ENCODE results near the gene PGAP3. TPM values are rescaled to one million over a fixed set of nuclear protein-coding genes. Genes with fewer than 3 reads are reported as not detected.

The PGAP3 gene
- total RNA-seq, 1 experiment from 2014 or later, result 5.9 TPM

GRCh38 chr17:39719563-39720355 lies 31.9 kb upstream of the PGAP3 start:
- no peak for ATAC-seq
- H3K36me3 ChIP-seq (ENCODE audit: low read depth, low read length), result no peaks in the 10 kb centered on the region

GRCh38 chr17:39717660-39718059 lies 29.8 kb upstream of the PGAP3 start:
- Histone ChIP-seq H3K9ac (ENCODE audit: low read length) (no peak overlapping the region), H3K79me2 (ENCODE audit: low read length) (no peaks in the 10 kb centered on the region), H3K27me3 (ENCODE audit: low read length) (no peaks in the 10 kb centered on the region), H3K36me3 (ENCODE audit: low read depth, low read length) (no peaks in the 10 kb centered on the region), H2AFZ (ENCODE audit: low read length) (no peak overlapping the region), H3F3A (ENCODE audit: low read length, unreplicated experiment) (no peaks in the 10 kb centered on the region), H3K9me3 (ENCODE audit: low read length) (no peaks in the 10 kb centered on the region), H3K4me1 (ENCODE audit: insufficient read depth, low read length) (no peaks in the 10 kb centered on the region), H3K9me2 (replicated peaks; ENCODE audit: low read length) (no peaks in the 10 kb centered on the region), H3K4me3 (ENCODE audit: low read length) (no peak overlapping the region), H4K20me1 (ENCODE audit: low read length) (no peaks in the 10 kb centered on the region), H3K27ac (ENCODE audit: low read length) (no peak overlapping the region), H3K4me2 (ENCODE audit: low read length) (no peak overlapping the region)
- CTCF ChIA-PET, result no interaction called here
- DNase-seq (no peak), ATAC-seq (no peak)
- intact Hi-C loops (cut with micrococcal nuclease), result no loop called here
- BruUV-seq (replicated peaks), result no TSS peak
- no peak for TF ChIP-seq CTCF (conservative IDR thresholded peaks at IDR 0.05; ENCODE audit: low read depth, low read length)
- TF ChIP-seq EZH2 (IDR thresholded peaks at IDR 0.05; ENCODE audit: low read length, unreplicated experiment), result no peak
- TF ChIP-seq EZH2phosphoT487 (IDR thresholded peaks at IDR 0.05; ENCODE audit: borderline replicate concordance, low read length), result no peak
- POLR2A ChIA-PET (ENCODE audit: unreplicated experiment), result no interaction called here

More at GRCh38 chr17:39719563-39720355, 31.9 kb upstream of the PGAP3 start:
- no peak for DNase-seq
- no peak overlapping the region for H3K4me3 ChIP-seq (ENCODE audit: low read length)
- TF ChIP-seq CTCF (conservative IDR thresholded peaks at IDR 0.05; ENCODE audit: low read depth, low read length) (no peak), EZH2phosphoT487 (IDR thresholded peaks at IDR 0.05; ENCODE audit: borderline replicate concordance, low read length) (no peak), EZH2 (IDR thresholded peaks at IDR 0.05; ENCODE audit: low read length, unreplicated experiment) (no peak)
- H3K4me1 ChIP-seq (ENCODE audit: insufficient read depth, low read length), result no peaks in the 10 kb centered on the region
- H3K9me3 ChIP-seq (ENCODE audit: low read length), result no peaks in the 10 kb centered on the region
- BruUV-seq (replicated peaks), result no TSS peak
- ChIA-PET POLR2A (ENCODE audit: unreplicated experiment) (no interaction called here), CTCF (no interaction called here)
- H3F3A ChIP-seq (ENCODE audit: low read length, unreplicated experiment), result no peaks in the 10 kb centered on the region
- H3K27me3 ChIP-seq (ENCODE audit: low read length), result no peaks in the 10 kb centered on the region
- H2AFZ ChIP-seq (ENCODE audit: low read length), result no peak overlapping the region
- no peaks in the 10 kb centered on the region for H4K20me1 ChIP-seq (ENCODE audit: low read length)
- no peaks in the 10 kb centered on the region for H3K9me2 ChIP-seq (replicated peaks; ENCODE audit: low read length)
- intact Hi-C loops (cut with micrococcal nuclease), result no loop called here
- no peak overlapping the region for H3K27ac ChIP-seq (ENCODE audit: low read length)
- no peaks in the 10 kb centered on the region for H3K79me2 ChIP-seq (ENCODE audit: low read length)
- no peak overlapping the region for H3K4me2 ChIP-seq (ENCODE audit: low read length)
- H3K9ac ChIP-seq (ENCODE audit: low read length), result no peak overlapping the region

- H3K4me2 ChIP-seq (ENCODE audit: low read length), result no peak overlapping the region
- TF ChIP-seq EZH2 (IDR thresholded peaks at IDR 0.05; ENCODE audit: low read length, unreplicated experiment), result no peak
- TF ChIP-seq EZH2phosphoT487 (IDR thresholded peaks at IDR 0.05; ENCODE audit: borderline replicate concordance, low read length), result no peak
- TF ChIP-seq CTCF (conservative IDR thresholded peaks at IDR 0.05; ENCODE audit: low read depth, low read length), result no peak
- H3K9me2 ChIP-seq (replicated peaks; ENCODE audit: low read length), result no peaks in the 10 kb centered on the region
- H3K79me2 ChIP-seq (ENCODE audit: low read length), result no peaks in the 10 kb centered on the region
- intact Hi-C loops (cut with micrococcal nuclease), result no loop called here
- ATAC-seq (peak; percentile 35; the same call in 1 of the 2 replicates), DNase-seq (no peak)
- no peak overlapping the region for H3K9ac ChIP-seq (ENCODE audit: low read length)
- no peaks in the 10 kb centered on the region for H3K9me3 ChIP-seq (ENCODE audit: low read length)
- ChIA-PET CTCF (no interaction called here), POLR2A (ENCODE audit: unreplicated experiment) (no interaction called here)
- H3F3A ChIP-seq (ENCODE audit: low read length, unreplicated experiment), result no peaks in the 10 kb centered on the region
- H4K20me1 ChIP-seq (ENCODE audit: low read length), result no peaks in the 10 kb centered on the region
- no peaks in the 10 kb centered on the region for H3K36me3 ChIP-seq (ENCODE audit: low read depth, low read length)
- H2AFZ ChIP-seq (ENCODE audit: low read length), result no peak overlapping the region
- H3K4me1 ChIP-seq (ENCODE audit: insufficient read depth, low read length), result no peaks in the 10 kb centered on the region
- no peaks in the 10 kb centered on the region for H3K27me3 ChIP-seq (ENCODE audit: low read length)
- no peak overlapping the region for H3K27ac ChIP-seq (ENCODE audit: low read length)
- H3K4me3 ChIP-seq (ENCODE audit: low read length), result no peak overlapping the region
- no TSS peak for BruUV-seq (replicated peaks)
These were observed 29.2 kb upstream of the PGAP3 start for GRCh38 chr17:39716879-39717536.

Measured in PC-3 (cell line).